Frontal cortex (tissue), 4 donors: ENCODE results near the gene MYOG. TPM values are rescaled to one million over a fixed set of nuclear protein-coding genes. Genes with fewer than 3 reads are reported as not detected.

Experiments used
- DNase-seq, 2 donors: peaks; one replicate each; pipeline ENCODE4 v3.0.0; 2012; ENCODE audit warnings: low spot score in 2 of 2
- FAIRE-seq: peaks from 2 replicates; lab custom pipeline; 2012; peaks lifted over from hg19 to GRCh38; lab: Jason Lieb, UNC
- total RNA-seq: library from RNA; depleted of rRNA; stranded (reverse); fragments of >200 nt; gene quantifications from one replicate; pipeline ENCODE4 v1.2.3, GENCODE V29; 2014
- donor health status: control.
- donor health status: control.
- donor health status: control.

Gene MYOG
- total RNA-seq, 1 donor from 2014 or later, result under 0.01 TPM

DNA sequence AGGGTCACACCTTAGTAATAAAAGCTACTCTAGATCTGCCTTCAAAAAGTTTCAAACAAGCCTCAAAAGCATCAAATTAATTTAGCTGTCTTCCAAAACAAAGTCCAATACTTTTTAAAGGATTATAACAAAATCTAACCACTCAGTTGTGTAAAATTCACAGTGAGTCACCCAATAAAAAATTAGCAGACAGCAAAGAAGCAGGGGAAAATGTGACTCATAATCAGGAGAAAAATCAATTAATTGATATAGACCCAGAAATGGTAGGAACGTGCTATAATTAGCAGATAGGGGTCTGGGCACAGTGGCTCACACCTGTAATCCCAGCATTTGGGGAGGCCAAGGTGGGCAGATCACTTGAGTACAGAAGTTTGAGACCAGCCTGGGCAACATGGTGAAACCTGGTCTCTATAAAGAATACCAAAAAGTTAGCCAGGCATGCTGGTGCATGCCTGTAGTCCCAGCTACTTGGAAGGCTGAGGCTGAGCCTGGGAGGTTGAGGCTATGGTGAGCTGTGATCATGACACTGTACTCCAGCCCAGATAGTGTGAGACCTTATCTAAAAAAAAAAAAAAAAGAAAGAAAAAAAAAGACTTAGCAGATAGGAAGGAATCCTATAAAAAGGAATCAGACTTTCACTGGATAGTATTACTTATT, 8.1 kb upstream of the MYOG start:
- FAIRE-seq, result no peak
- no peak for DNase-seq

DNA sequence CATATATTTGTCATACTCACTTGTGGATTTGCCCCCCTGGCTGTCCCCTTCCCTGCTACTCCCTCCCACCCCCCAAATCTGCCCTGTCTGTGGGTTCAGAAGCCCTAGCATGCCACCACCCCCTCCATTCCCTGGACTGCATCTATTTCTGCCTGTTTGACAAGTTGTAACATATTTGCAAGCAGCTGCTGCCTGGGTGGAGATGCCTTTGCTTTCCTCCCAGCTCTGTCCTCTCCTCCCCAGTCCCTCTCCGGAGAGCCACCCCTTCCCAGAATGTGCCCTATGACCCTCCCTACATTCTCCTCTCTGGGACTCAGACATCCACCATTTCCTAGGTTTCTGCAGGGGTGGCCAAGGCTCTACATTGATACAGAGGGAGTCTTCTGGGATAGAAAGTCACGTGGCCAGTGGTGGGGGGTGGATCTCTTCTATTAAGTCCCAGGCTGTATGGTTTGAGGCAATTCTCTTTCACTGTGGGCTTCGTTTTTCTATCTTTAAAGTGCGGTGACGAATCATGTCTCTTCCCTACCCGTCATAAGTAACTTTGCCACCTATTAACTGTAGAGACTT, 6.0 kb upstream of the MYOG start:
- no peak for FAIRE-seq
- DNase-seq, result no peak

DNA sequence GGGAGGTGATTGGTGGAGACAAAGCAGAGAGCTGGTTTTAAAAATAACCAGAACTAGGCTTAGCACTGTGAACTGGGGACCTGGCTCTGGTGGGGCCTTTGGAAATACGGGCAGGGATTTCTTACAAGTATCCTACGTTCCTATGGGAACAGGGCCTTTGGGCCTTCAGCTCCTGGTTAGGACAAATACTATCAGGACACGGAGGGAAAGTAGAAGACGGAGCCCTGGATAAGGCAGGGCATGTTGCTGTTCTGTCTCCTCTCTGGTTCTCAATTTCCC, 5.3 kb upstream of the MYOG start:
- FAIRE-seq (no peak), DNase-seq (no peak)

DNA sequence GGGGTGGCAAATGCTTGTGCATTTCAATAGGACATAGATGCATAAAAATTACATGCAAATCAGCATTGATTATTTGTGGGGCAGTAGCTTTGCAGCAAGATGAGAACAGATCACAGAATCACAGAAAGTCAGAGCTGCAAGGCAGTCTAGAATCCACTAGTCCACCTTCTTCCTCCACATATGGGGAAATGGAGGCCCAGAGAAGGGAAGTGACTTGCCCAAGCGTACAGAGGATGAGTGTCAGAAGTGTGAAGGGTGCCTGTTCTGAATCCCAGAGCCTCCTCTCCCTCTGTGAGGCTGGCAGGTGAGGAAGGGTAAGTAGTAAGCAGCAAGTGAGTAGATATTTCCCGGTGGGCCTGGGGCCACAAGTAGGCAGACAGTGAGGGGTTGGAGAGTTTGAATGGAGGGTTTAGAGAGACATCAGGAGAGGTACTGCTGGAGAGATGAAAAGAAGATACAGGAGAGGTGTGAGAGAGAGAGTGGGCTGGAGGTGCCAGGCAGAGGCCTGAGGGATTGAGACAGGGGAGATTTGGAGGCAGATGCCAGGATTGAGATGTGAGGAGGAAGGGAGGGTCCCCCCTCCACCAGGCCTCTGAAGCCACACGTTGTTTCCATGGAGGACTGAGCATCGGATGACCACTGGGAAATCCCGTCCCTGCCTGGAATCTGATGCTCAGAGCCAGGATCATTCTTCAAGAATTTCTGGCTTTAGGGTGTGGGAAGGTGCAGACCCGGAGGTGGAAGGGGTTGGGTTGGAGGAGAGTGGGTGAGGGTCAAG, 4.8 kb upstream of the MYOG start:
- FAIRE-seq, result no peak

DNA sequence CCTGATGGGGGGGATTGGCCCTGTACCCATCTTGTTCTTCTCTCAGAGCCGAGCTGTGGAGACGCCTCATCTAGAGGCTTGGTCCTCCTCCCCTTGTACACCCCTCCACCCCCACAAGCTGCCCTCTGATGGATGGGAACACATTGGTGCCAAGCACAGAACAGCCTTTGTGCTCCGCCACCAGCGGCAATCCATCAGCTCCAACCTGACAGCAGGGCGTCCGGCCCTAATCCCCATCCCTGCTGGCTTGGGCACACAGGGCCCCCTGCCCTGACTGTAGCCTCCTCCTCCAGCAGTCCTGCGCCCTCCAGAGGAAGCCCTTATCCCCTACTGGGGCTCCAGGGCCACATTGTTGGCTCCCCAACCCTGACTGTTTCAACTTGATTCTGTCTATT, 3.8 kb upstream of the MYOG start:
- DNase-seq (no peak), FAIRE-seq (no peak)

More for the DNA sequence above, 4.8 kb upstream of the MYOG start:
- DNase-seq, result no peak

GRCh38 chr1:203089001-203089650, 3.3 kb upstream of the MYOG start:
- no peak for FAIRE-seq

DNA sequence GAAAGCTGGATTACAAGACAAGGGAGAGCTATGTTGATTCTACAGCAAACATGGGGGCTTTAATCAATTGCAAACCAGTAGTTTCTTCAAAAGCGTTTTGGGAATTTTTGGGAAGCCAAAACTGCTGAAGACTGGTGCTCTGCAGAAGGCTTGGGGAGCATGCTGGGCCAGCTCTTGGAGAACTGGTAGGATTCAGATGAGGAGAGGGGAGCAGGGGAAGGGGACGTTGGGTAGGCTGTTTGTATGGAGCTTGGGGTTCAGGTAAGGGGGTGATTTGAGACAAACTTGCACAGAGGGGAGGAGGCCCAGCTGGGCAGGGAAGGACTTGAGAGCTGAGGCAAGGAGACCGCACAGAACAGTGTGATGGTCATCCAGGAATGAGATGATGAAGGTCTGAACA, 2.6 kb upstream of the MYOG start:
- FAIRE-seq (no peak), DNase-seq (no peak)

More at GRCh38 chr1:203089001-203089650, 3.3 kb upstream of the MYOG start:
- no peak for DNase-seq

- DNase-seq (no peak), FAIRE-seq (no peak)
Measured at GRCh38 chr1:203086992-203087763, 1.4 kb upstream of the MYOG start.

- FAIRE-seq (no peak), DNase-seq (peak in 1 of 2 donors; percentile 16)
Measured at GRCh38 chr1:203084588-203085527, 954 bp downstream of the MYOG start.

GRCh38 chr1:203083463-203083921, 2.3 kb downstream of the MYOG start:
- DNase-seq (no peak), FAIRE-seq (no peak)

DNA sequence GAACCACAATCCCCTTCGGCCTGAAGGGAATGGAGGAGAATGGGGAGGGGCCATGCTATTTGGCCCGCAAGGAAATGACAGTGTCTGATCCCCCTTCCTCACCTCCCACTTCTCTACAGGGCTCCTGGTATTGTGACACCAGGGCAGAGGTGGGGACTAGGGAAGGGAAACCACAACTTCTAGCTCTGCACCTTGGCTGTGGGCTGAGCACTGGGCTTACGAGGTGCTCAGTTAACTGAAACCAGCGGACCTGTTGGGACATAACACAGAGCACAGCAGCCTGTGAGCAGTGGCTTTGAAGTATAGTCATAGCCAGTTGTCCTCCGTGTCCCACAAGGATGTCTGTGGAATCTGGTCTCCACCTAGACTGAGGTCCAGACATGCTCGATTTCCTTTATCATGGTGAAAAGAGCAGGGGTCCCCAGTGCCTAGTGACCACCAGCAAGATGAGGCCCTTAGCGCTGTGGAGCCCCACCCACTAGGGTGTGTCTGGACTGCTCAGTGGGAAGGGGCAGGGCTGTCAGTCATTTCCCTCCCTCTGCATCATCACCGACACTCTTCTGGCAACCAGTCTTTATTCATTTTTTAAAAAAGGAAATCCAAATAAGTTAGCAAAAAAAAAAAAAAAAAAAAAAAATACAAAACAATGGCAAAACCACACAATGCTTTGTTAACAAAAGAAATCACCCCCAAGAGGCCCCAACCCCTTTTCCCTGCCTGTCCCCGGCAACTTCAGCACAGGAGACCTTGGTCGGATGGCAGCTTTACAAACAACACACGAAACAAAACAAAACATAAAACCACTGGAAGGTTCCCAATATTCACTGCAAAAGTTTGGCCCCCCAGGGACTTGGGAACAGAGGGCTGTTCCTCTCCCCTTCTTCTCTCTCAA, 3.0 kb downstream of the MYOG start:
- DNase-seq (no peak), FAIRE-seq (no peak)

DNA sequence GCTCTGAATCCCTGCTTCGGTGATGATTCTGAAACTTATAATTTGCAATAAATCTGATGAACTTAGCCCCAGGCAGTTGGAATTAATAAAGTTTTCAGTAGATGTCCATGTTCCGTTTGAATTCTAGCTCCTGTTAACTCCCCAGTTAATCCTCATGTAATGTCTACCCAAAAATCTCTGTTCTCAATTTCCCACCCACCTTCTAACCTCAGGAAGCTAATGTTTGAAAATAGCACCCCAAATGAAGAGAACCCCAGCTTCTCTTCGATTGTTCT, 3.6 kb downstream of the MYOG start:
- DNase-seq (no peak), FAIRE-seq (no peak)

GRCh38 chr1:203081465-203082230, 4.2 kb downstream of the MYOG start:
- no peak for FAIRE-seq
- no peak for DNase-seq

DNA sequence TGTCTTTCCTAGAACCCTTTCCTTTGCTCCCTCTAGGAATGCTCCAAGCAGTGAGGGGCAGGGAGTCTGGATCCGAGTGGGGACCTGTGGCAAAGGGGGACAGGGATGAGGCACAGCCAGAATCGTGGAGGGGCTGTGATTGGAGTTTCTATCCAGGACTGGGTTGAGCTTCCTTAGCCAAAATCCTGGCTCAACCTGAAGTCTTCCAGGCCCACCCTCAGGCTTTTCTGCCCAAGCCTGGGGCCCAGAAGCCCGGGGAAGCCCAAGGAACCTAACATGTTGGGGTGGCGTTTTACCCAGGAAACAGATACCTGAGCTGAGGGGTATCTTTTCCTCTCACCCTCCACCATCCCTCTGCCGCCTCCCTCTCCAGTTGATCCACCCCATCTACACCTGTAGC, 5.4 kb downstream of the MYOG start:
- DNase-seq (no peak), FAIRE-seq (no peak)

DNA sequence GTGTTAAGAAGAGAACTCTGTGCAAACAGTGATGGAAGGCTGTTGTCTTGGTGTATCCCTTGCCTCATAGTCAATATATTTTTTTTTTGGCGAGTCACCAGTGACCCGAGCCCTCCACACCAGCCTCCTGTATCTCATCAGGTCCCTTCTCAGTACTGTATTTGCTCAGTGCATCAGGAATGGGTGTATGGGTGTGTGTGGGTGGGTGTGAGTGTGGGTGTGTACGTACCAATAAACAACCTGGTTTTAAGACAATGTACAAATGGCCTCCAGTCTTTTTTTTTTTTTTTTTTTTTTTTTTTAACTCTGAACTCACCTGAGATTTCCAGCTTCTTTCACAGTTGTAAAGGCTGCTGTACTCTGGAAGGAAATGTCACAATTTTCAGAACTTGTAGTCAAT, 7.3 kb downstream of the MYOG start:
- FAIRE-seq (no peak), DNase-seq (no peak)

GRCh38 chr1:203077956-203078355, 7.9 kb downstream of the MYOG start:
- DNase-seq, result no peak
- FAIRE-seq, result no peak

DNA sequence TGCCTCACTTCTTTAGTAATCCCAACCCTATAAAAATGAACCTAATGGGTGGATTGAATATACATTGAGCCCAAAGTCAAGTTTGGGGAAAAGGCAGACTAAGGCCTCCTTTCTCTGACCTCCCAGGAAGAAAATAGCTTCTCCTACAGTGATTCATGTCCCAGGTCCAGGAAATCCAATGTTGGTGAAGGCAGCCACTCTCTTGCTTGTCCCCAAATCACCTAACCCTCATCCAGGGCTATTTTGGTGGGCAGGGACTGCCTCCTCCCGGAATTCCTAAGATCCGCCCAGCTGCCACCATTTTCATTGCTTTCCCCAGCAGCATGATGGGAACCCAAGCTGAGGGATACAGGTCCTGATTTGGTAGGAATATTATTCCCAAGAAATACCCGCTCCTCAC, 8.4 kb downstream of the MYOG start:
- no peak for FAIRE-seq

More for the DNA sequence above, 8.4 kb downstream of the MYOG start:
- no peak for DNase-seq
